K562 (cell line): Measurements from ENCODE around the gene TGFBR2.

Experiments
- CTCF ChIP-seq, 3 experiments: IDR thresholded peaks in 2 of 3; conservative IDR thresholded peaks in 1 of 3; 2 replicates each; pipeline ENCODE4 v1.5.1; 2011 to 2012; ENCODE audit warnings: low read length in 3 of 3, mild to moderate bottlenecking in 3 of 3, control low read depth in 2 of 3, improper control_type of control experiment in 1 of 3, inconsistent platforms in 1 of 3, low read depth in 1 of 3, mixed read lengths in 1 of 3, moderate library complexity in 1 of 3; ENCODE audit not compliant: insufficient read depth in 2 of 3
- ELF4 ChIP-seq: fragments of 450-650 bp; formaldehyde crosslinking; IDR thresholded peaks from 2 replicates; pipeline ENCODE4 v1.4.0; 2022; ENCODE audit warnings: missing genetic modification characterization
- EP300 ChIP-seq: IDR thresholded peaks from 2 replicates; pipeline ENCODE4 v1.6.1; 2012; ENCODE audit warnings: low read length, improper control_type of control experiment
- KDM4B ChIP-seq, 2 experiments: fragments of 450-650 bp in 1 of 2; sonication (generic) in 1 of 2; IDR thresholded peaks; 2 replicates each; pipeline ENCODE4 v1.6.1; 2016 to 2017; ENCODE audit warnings: borderline replicate concordance in 2 of 2, antibody characterized with exemption in 1 of 2, low read depth in 1 of 2, mild to moderate bottlenecking in 1 of 2
- POLR2AphosphoS5 ChIP-seq: IDR thresholded peaks from 2 replicates; pipeline ENCODE4 v1.6.1; 2011; ENCODE audit warnings: mild to moderate bottlenecking, low read depth, low read length, moderate library complexity; ENCODE audit not compliant: control insufficient read depth, insufficient read depth
- TBL1XR1 ChIP-seq, 2 experiments: IDR thresholded peaks; 2 replicates each; pipeline ENCODE4 v1.6.1; 2012; ENCODE audit warnings: improper control_type of control experiment in 2 of 2, low read length in 2 of 2, mild to moderate bottlenecking in 1 of 2

GRCh38 chr3:30728143-30728542 lies 121.7 kb downstream of the TGFBR2 start:
- no peak for TF ChIP-seq ELF4
- no peak for TF ChIP-seq CTCF (IDR thresholded peaks at IDR 0.05 in 2 of 3, conservative IDR thresholded peaks at IDR 0.05 in 1 of 3; ENCODE audit: insufficient read depth in 2 of 3, low read depth in 1 of 3, low read length in 3 of 3)
- no peak for TF ChIP-seq EP300
- TF ChIP-seq POLR2AphosphoS5: no peak
- no peak for TF ChIP-seq KDM4B (IDR thresholded peaks at IDR 0.05; ENCODE audit: borderline replicate concordance in 2 of 2, low read depth in 1 of 2)
- TF ChIP-seq TBL1XR1 (IDR thresholded peaks at IDR 0.05; ENCODE audit: low read length in 2 of 2): no peak
